ENCODE measurements around the gene RABGAP1L. TPM values are rescaled to one million over a fixed set of nuclear protein-coding genes. Genes with fewer than 3 reads are reported as not detected.

Gene RABGAP1L
- total and polyA plus RNA-seq, 2 experiments from 2014 or later, result 9.2 to 21.4 TPM

DNA sequence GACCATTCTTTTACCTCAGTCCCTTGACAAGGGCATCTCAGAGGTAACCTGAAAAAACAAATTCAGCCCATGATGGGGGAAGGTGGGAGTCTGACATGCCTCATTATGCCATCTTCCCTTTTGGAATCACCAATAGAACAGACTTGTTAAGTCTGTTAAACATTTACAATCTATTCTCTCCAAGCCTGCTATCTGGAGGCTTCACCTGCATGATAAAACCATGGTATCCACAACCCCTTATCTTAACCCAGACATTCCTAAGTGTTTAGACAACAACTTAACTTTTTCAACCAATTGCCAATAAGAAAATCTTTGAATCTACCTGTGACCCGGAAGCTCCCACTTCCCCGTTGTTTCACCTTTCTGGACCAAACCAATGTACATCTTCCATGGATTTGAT, 607.4 kb downstream of the RABGAP1L start:
- no peaks in the 10 kb centered on the region for H3K9me3 ChIP-seq (ENCODE audit: low read depth)
- no peak overlapping the region for H3K4me3 ChIP-seq
- H3K27me3 ChIP-seq, result no peaks in the 10 kb centered on the region
- DNase-seq (ENCODE audit: low read depth in 1 of 2, low spot score in 1 of 2), result no peak
- no peaks in the 10 kb centered on the region for H3K36me3 ChIP-seq
- H3K4me1 ChIP-seq (ENCODE audit: low read depth), result no peaks in the 10 kb centered on the region
- H3K27ac ChIP-seq, result no peak overlapping the region
- TF ChIP-seq, protein P1, sequence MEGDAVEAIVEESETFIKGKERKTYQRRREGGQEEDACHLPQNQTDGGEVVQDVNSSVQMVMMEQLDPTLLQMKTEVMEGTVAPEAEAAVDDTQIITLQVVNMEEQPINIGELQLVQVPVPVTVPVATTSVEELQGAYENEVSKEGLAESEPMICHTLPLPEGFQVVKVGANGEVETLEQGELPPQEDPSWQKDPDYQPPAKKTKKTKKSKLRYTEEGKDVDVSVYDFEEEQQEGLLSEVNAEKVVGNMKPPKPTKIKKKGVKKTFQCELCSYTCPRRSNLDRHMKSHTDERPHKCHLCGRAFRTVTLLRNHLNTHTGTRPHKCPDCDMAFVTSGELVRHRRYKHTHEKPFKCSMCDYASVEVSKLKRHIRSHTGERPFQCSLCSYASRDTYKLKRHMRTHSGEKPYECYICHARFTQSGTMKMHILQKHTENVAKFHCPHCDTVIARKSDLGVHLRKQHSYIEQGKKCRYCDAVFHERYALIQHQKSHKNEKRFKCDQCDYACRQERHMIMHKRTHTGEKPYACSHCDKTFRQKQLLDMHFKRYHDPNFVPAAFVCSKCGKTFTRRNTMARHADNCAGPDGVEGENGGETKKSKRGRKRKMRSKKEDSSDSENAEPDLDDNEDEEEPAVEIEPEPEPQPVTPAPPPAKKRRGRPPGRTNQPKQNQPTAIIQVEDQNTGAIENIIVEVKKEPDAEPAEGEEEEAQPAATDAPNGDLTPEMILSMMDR (IDR thresholded peaks at IDR 0.05; ENCODE audit: low read depth, low read length), result no peak

- Histone ChIP-seq H3K36me3 (no peaks in the 10 kb centered on the region), H3K4me3 (no peak overlapping the region), H3K4me1 (ENCODE audit: low read depth) (no peaks in the 10 kb centered on the region), H3K27ac (no peak overlapping the region), H3K9me3 (ENCODE audit: low read depth) (no peaks in the 10 kb centered on the region), H3K27me3 (no peaks in the 10 kb centered on the region)
- no peak for DNase-seq (ENCODE audit: low read depth in 1 of 2, low spot score in 1 of 2)
- TF ChIP-seq, protein P1 (IDR thresholded peaks at IDR 0.05; ENCODE audit: low read depth, low read length), result no peak
These were observed 609.2 kb downstream of the RABGAP1L start for GRCh38 chr1:174768516-174768915.

DNA sequence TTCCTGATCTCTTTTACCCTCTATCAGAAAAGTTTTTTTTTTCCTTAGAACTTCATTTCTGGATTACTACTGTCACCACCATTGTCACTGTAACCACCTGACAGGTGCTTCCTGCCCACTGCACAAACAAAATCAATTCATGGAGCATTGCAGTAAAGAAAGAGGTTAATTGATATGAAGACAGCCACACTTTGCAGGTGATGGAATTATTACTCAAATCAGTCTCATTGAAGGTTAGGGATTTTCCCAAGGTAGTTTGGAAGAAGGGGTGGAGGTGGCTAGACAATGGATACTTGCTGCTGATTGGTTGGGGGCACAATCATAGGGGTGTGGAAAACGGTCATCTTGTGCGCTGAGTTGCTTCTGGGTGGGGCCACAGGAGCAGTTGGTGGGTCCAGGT, 609.6 kb downstream of the RABGAP1L start:
- H3K27ac ChIP-seq, result no peak overlapping the region
- no peak overlapping the region for H3K4me3 ChIP-seq
- H3K36me3 ChIP-seq, result no peaks in the 10 kb centered on the region
- TF ChIP-seq, protein P1 (IDR thresholded peaks at IDR 0.05; ENCODE audit: low read depth, low read length), result no peak
- no peaks in the 10 kb centered on the region for H3K4me1 ChIP-seq (ENCODE audit: low read depth)
- H3K9me3 ChIP-seq (ENCODE audit: low read depth), result no peaks in the 10 kb centered on the region
- H3K27me3 ChIP-seq, result no peaks in the 10 kb centered on the region
- no peak for DNase-seq (ENCODE audit: low read depth in 1 of 2, low spot score in 1 of 2)

GRCh38 chr1:174769961-174770549, 610.7 kb downstream of the RABGAP1L start:
- DNase-seq (ENCODE audit: low read depth in 1 of 2, low spot score in 1 of 2), result peak; percentile 26 to 74
- Histone ChIP-seq H3K4me3 (no peak overlapping the region), H3K4me1 (ENCODE audit: low read depth) (no peaks in the 10 kb centered on the region), H3K36me3 (no peaks in the 10 kb centered on the region), H3K27me3 (no peaks in the 10 kb centered on the region), H3K27ac (no peak overlapping the region), H3K9me3 (ENCODE audit: low read depth) (no peaks in the 10 kb centered on the region)
- TF ChIP-seq, protein P1 (IDR thresholded peaks at IDR 0.05; ENCODE audit: low read depth, low read length), result peak; percentile 72

DNA sequence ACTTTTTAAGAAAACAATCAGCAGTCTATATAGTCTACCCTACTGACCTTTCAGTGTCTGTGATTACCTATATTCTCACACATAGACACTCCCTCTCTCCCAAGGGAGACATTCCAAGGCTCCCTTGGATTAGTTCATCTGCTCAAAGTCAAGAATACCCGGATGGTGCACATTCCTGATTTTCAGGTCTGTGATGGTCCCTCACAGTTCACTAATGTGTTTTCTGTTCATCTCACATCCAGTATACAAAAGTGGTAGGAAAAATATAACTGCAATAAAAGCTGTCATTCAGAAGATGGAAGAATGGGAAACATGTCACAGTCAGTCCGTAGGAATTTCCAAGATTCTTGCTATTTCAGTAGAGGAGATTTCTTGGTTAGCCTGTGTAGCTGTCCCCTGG, 616.3 kb downstream of the RABGAP1L start:
- Histone ChIP-seq H3K4me1 (ENCODE audit: low read depth) (no peaks in the 10 kb centered on the region), H3K27me3 (no peaks in the 10 kb centered on the region), H3K9me3 (ENCODE audit: low read depth) (no peaks in the 10 kb centered on the region), H3K36me3 (no peaks in the 10 kb centered on the region), H3K4me3 (no peak overlapping the region), H3K27ac (no peak overlapping the region)
- no peak for DNase-seq (ENCODE audit: low read depth in 1 of 2, low spot score in 1 of 2)
- TF ChIP-seq, protein P1 (IDR thresholded peaks at IDR 0.05; ENCODE audit: low read depth, low read length), result no peak

All from cardiac muscle cell (in vitro differentiated cells and primary cell).